Loucy (cell line): ENCODE measurements around the gene PARP1.

Source experiments
- H2AFZ ChIP-seq: fragments of 200-600 bp; sonication (generic); 2 replicates; pipeline ENCODE4 v1.6.0; 2016; ENCODE audit warnings: antibody characterized with exemption, mild to moderate bottlenecking, low read length, moderate library complexity
- H3F3A ChIP-seq: fragments of 200-600 bp; 2 replicates; pipeline ENCODE4 v1.6.0; 2016; ENCODE audit warnings: antibody characterized with exemption, low read depth, mild to moderate bottlenecking
- H3K27me3 ChIP-seq: fragments of 200-600 bp; sonication (generic); 2 replicates; pipeline ENCODE4 v1.6.1; 2014; ENCODE audit warnings: low read length, mild to moderate bottlenecking; ENCODE audit not compliant: insufficient read depth, poor library complexity, severe bottlenecking
- H3K36me3 ChIP-seq: fragments of 200-600 bp; sonication (generic); 2 replicates; pipeline ENCODE4 v1.6.1; 2016; ENCODE audit warnings: low read length; ENCODE audit not compliant: insufficient read depth
- H3K4me1 ChIP-seq: fragments of 200-600 bp; sonication (generic); 2 replicates; pipeline ENCODE4 v1.5.1; 2014; ENCODE audit warnings: low read length, mild to moderate bottlenecking; ENCODE audit not compliant: insufficient read depth, poor library complexity, severe bottlenecking
- H3K4me2 ChIP-seq: fragments of 200-600 bp; sonication (generic); 2 replicates; pipeline ENCODE4 v1.6.0; 2014; ENCODE audit warnings: antibody characterized with exemption, low read length, low read depth, mild to moderate bottlenecking; ENCODE audit not compliant: poor library complexity, severe bottlenecking
- H3K4me3 ChIP-seq: fragments of 200-600 bp; sonication (generic); 2 replicates; pipeline ENCODE4 v1.5.1; 2014; ENCODE audit warnings: low read length, mild to moderate bottlenecking, mixed read lengths; ENCODE audit not compliant: poor library complexity, severe bottlenecking
- H3K79me2 ChIP-seq: fragments of 200-600 bp; sonication (generic); 2 replicates; pipeline ENCODE4 v1.6.1; 2014; ENCODE audit warnings: low read length; ENCODE audit not compliant: insufficient read depth
- H3K9ac ChIP-seq: fragments of 200-600 bp; sonication (generic); 2 replicates; pipeline ENCODE4 v1.6.0; 2014; ENCODE audit warnings: mild to moderate bottlenecking, low read depth, low read length, moderate library complexity; ENCODE audit not compliant: poor library complexity, severe bottlenecking
- H3K9me2 ChIP-seq: fragments of 200-600 bp; sonication (generic); replicated peaks from 2 replicates; pipeline ENCODE4 v1.6.1; 2016; ENCODE audit warnings: low read depth, low read length, mixed read lengths
- H3K9me3 ChIP-seq: fragments of 200-600 bp; sonication (generic); 2 replicates; pipeline ENCODE4 v1.6.1; 2014; ENCODE audit warnings: mild to moderate bottlenecking, antibody characterized with exemption, low read length, low read depth; ENCODE audit not compliant: insufficient read depth
- H4K20me1 ChIP-seq: fragments of 200-600 bp; sonication (generic); 2 replicates; pipeline ENCODE4 v1.6.0; 2014; ENCODE audit warnings: antibody characterized with exemption, low read length, mild to moderate bottlenecking; ENCODE audit not compliant: insufficient read depth, poor library complexity, severe bottlenecking
- CTCF ChIP-seq: fragments of 200-600 bp; sonication (generic); conservative IDR thresholded peaks from 2 replicates; pipeline ENCODE4 v1.5.1; 2014; ENCODE audit warnings: mild to moderate bottlenecking, antibody characterized with exemption, low read length
- EZH2phosphoT487 ChIP-seq: fragments of 200-600 bp; IDR thresholded peaks from 2 replicates; pipeline ENCODE4 v1.6.1; 2018; ENCODE audit warnings: antibody characterized with exemption, mild to moderate bottlenecking, moderate library complexity, borderline replicate concordance

Gene PARP1

GRCh38 chr1:226337276-226337875, 70.5 kb downstream of the PARP1 start:
- no peaks in the 10 kb centered on the region for H3K79me2 ChIP-seq
- peaks cover 14% of the 10 kb centered on the region for H3K4me1 ChIP-seq
- no peaks in the 10 kb centered on the region for H4K20me1 ChIP-seq
- no peaks in the 10 kb centered on the region for H3K36me3 ChIP-seq
- no peaks in the 10 kb centered on the region for H3K9me2 ChIP-seq
- H3K9ac ChIP-seq: no peak overlapping the region
- H3K27me3 ChIP-seq: no peaks in the 10 kb centered on the region
- H2AFZ ChIP-seq: peak overlapping the region; percentile 73
- H3K9me3 ChIP-seq: no peaks in the 10 kb centered on the region
- H3F3A ChIP-seq: no peaks in the 10 kb centered on the region
- TF ChIP-seq CTCF (no peak), EZH2phosphoT487 (no peak)
- H3K4me3 ChIP-seq: no peak overlapping the region
- H3K4me2 ChIP-seq: no peak overlapping the region

- Histone ChIP-seq H3K79me2 (no peaks in the 10 kb centered on the region), H3K36me3 (no peaks in the 10 kb centered on the region), H3K9me3 (no peaks in the 10 kb centered on the region), H3K27me3 (no peaks in the 10 kb centered on the region), H3F3A (no peaks in the 10 kb centered on the region), H4K20me1 (no peaks in the 10 kb centered on the region), H3K4me1 (peaks cover 14% of the 10 kb centered on the region), H2AFZ (no peak overlapping the region), H3K9me2 (no peaks in the 10 kb centered on the region), H3K4me2 (no peak overlapping the region), H3K9ac (no peak overlapping the region), H3K4me3 (no peak overlapping the region)
- TF ChIP-seq EZH2phosphoT487 (no peak), CTCF (no peak)
Observed at GRCh38 chr1:226335661-226336060, 72.2 kb downstream of the PARP1 start.

GRCh38 chr1:226332947-226333346, 74.9 kb downstream of the PARP1 start:
- Histone ChIP-seq H3K9me3 (no peaks in the 10 kb centered on the region), H4K20me1 (no peaks in the 10 kb centered on the region), H3K9ac (no peak overlapping the region), H2AFZ (peak overlapping the region; percentile 99), H3K9me2 (no peaks in the 10 kb centered on the region), H3K27me3 (no peaks in the 10 kb centered on the region), H3K4me3 (peak overlapping the region; percentile 63), H3F3A (no peaks in the 10 kb centered on the region), H3K4me1 (peaks cover 15% of the 10 kb centered on the region), H3K36me3 (no peaks in the 10 kb centered on the region), H3K79me2 (no peaks in the 10 kb centered on the region), H3K4me2 (peak overlapping the region; percentile 76)
- no peak for TF ChIP-seq EZH2phosphoT487
- TF ChIP-seq CTCF: no peak
